22Rv1 (cell line): ENCODE results near the gene CNOT1.

ENCODE experiments used
- H3K27ac ChIP-seq: fragments of 450-650 bp; 2 replicates; pipeline ENCODE4 v1.5.1; 2017
- CTCF ChIP-seq: fragments of 450-650 bp; IDR thresholded peaks from 2 replicates; pipeline ENCODE4 v1.5.1; 2017; ENCODE audit warnings: mild to moderate bottlenecking
- ZFX ChIP-seq: fragments of 450-650 bp; IDR thresholded peaks from 2 replicates; pipeline ENCODE4 v1.6.1; 2017; ENCODE audit warnings: antibody characterized with exemption, borderline replicate concordance

The CNOT1 gene

GRCh38 chr16:58658796-58659211 lies 29.2 kb upstream of the CNOT1 start:
- no peak overlapping the region for H3K27ac ChIP-seq
- TF ChIP-seq ZFX = no peak
- no peak for TF ChIP-seq CTCF

GRCh38 chr16:58656899-58657298 lies 27.3 kb upstream of the CNOT1 start:
- no peak for TF ChIP-seq ZFX
- TF ChIP-seq CTCF = no peak
- no peak overlapping the region for H3K27ac ChIP-seq

- no peak overlapping the region for H3K27ac ChIP-seq
- TF ChIP-seq ZFX = no peak
- TF ChIP-seq CTCF = no peak
Measured at GRCh38 chr16:58655215-58655596, 25.6 kb upstream of the CNOT1 start.

- TF ChIP-seq ZFX = no peak
- no peak for TF ChIP-seq CTCF
- H3K27ac ChIP-seq = no peak overlapping the region
Measured at GRCh38 chr16:58654560-58655214, 25.1 kb upstream of the CNOT1 start.

DNA sequence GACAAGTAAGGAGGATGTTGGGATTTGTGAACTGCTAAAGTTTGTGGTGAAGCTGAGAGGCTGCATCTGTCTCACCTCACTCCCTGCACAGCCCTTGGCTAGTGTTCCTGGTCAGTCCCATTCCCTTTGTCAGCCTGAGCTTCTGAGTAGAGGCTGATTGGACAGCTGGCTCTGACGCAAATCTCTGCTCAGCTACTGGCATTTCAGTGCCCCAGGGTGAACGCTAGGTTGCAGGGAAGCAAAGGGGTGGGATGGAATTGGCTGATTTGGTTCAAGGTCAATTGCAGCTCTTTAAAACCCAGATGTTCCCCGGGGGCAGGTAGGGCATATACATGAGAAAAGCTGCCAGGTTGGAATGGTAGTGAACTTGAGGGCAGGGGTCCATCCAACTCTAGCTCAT lies 23.1 kb upstream of the CNOT1 start:
- no peak overlapping the region for H3K27ac ChIP-seq
- no peak for TF ChIP-seq ZFX

- TF ChIP-seq ZFX (no peak), CTCF (no peak)
- no peak overlapping the region for H3K27ac ChIP-seq
Measured at GRCh38 chr16:58651965-58652348, 22.3 kb upstream of the CNOT1 start.

DNA sequence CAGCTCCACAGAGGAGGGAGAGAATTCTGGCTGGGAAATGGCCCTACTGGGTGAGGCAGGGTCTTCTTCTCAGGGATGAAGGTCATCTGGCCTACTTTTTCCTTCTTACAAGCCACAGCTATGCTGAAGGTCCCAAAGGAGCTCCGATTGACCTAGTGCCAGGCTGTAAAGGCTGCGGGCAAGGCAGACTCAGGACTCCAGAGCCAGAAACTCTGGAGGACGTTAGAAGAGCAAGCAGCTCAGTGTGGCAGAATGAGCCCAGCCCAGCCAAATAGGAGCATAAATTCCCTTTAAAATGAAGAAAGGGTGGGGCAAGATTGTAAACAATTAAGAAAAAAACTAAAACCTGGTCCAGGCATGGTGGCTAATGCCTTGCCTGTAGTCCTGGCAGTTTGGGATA lies 20.1 kb upstream of the CNOT1 start:
- H3K27ac ChIP-seq = no peak overlapping the region
- no peak for TF ChIP-seq CTCF
- TF ChIP-seq ZFX = no peak

DNA sequence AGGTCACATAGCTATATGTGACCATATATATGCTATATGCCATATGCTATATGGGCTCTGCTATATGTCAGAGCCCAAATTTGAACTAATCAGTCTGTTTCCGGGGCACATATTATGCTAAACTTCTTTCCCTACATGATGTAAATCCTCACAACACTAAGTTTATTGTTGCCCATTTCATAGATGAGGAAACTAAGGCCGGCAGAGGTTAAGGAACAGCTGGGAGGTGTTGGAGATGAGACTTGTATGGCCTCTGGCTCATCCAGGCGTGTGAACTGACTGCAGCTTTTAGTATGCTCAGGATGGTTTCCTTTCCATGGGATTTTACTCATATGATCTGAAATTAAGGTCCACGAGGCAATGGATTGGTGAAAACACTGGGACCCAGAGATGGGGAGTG lies 17.5 kb upstream of the CNOT1 start:
- no peak for TF ChIP-seq CTCF
- no peak for TF ChIP-seq ZFX
- no peak overlapping the region for H3K27ac ChIP-seq
